A549 (cell line): ENCODE measurements around the gene TCTA.

Source experiments
- EHF ChIP-seq: fragments of 250-450 bp; sonication (Bioruptor Pico); IDR thresholded peaks from 2 replicates; pipeline ENCODE4 v1.5.0; 2020; ENCODE audit warnings: mild to moderate bottlenecking
- EP300 ChIP-seq, 2 experiments: fragments of >200 bp; sonication (Bioruptor Twin); formaldehyde crosslinking; IDR thresholded peaks; 2 replicates in 1 of 2; 3 replicates in 1 of 2; pipeline ENCODE4 v1.6.1; 2016 to 2017
- MAZ ChIP-seq: fragments of 150-350 bp; IDR thresholded peaks from 2 replicates; pipeline ENCODE4 v1.6.1; 2014; ENCODE audit warnings: antibody characterized with exemption, low read depth, low read length, borderline replicate concordance
- POLR2A ChIP-seq: IDR thresholded peaks from 2 replicates; pipeline ENCODE4 v1.6.1; 2012; ENCODE audit warnings: mild to moderate bottlenecking, low read length
- RCOR1 ChIP-seq: fragments of 150-350 bp; IDR thresholded peaks from 2 replicates; pipeline ENCODE4 v1.6.1; 2014; ENCODE audit warnings: antibody characterized with exemption, low read length, low read depth
- TF ChIP-seq, protein P1 (sequence below): fragments of >200 bp; sonication (Bioruptor Twin); formaldehyde crosslinking; IDR thresholded peaks from 3 replicates; pipeline ENCODE4 v1.5.1; 2016

- TF ChIP-seq, protein P1, sequence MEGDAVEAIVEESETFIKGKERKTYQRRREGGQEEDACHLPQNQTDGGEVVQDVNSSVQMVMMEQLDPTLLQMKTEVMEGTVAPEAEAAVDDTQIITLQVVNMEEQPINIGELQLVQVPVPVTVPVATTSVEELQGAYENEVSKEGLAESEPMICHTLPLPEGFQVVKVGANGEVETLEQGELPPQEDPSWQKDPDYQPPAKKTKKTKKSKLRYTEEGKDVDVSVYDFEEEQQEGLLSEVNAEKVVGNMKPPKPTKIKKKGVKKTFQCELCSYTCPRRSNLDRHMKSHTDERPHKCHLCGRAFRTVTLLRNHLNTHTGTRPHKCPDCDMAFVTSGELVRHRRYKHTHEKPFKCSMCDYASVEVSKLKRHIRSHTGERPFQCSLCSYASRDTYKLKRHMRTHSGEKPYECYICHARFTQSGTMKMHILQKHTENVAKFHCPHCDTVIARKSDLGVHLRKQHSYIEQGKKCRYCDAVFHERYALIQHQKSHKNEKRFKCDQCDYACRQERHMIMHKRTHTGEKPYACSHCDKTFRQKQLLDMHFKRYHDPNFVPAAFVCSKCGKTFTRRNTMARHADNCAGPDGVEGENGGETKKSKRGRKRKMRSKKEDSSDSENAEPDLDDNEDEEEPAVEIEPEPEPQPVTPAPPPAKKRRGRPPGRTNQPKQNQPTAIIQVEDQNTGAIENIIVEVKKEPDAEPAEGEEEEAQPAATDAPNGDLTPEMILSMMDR: no peak
- TF ChIP-seq POLR2A (no peak), EHF (CRISPR knock-in tag) (no peak), MAZ (no peak), EP300 (IDR thresholded peaks at IDR 0.05) (no peak), RCOR1 (no peak)
These were observed 41.4 kb downstream of the TCTA start for GRCh38 chr3:49453621-49454020.
